HEK293 (cell line): ENCODE measurements around the gene B4GALNT3.

Source experiments
- CTCF ChIA-PET: fragments of 350-600 bp; formaldehyde crosslinking; extraction: SDS; loops from one replicate; lab custom pipeline; 2021; ENCODE audit warnings: antibody characterized with exemption; lab: Yijun Ruan, JAX
- POLR2A ChIA-PET: fragments of 300-600 bp; formaldehyde crosslinking; extraction: SDS; loops from one replicate; lab custom pipeline; 2020; ENCODE audit warnings: antibody characterized with exemption, inconsistent platforms; lab: Yijun Ruan, JAX
- H3K27ac ChIP-seq: fragments of 200-500 bp; sonication (Bioruptor generic); 2 replicates; pipeline ENCODE4 v1.5.1; 2014; ENCODE audit warnings: low read depth, low read length, control low read depth, inconsistent platforms; ENCODE audit errors: extremely low read depth
- H3K36me3 ChIP-seq, 2 experiments: fragments of 200-500 bp in 1 of 2; sonication (Bioruptor generic) in 1 of 2; 1 replicate in 1 of 2; 2 replicates in 1 of 2; pipeline ENCODE4 v1.5.1; 2014 to 2017; ENCODE audit warnings: inconsistent platforms in 2 of 2, low read length in 2 of 2; ENCODE audit not compliant: control insufficient read depth in 2 of 2, insufficient read depth in 1 of 2
- H3K4me1 ChIP-seq: fragments of 200-500 bp; sonication (Bioruptor generic); 2 replicates; pipeline ENCODE4 v1.5.1; 2014; ENCODE audit warnings: mild to moderate bottlenecking, low read length, inconsistent platforms; ENCODE audit not compliant: control insufficient read depth, insufficient read depth
- H3K4me3 ChIP-seq: 2 replicates; pipeline ENCODE4 v1.5.1; 2011; ENCODE audit warnings: low read depth, mild to moderate bottlenecking, control low read depth, low read length, moderate library complexity
- H3K9me3 ChIP-seq: fragments of 200-500 bp; sonication (Bioruptor generic); 2 replicates; pipeline ENCODE4 v1.5.1; 2014; ENCODE audit warnings: low read depth, low read length, inconsistent platforms; ENCODE audit not compliant: control insufficient read depth, insufficient read depth
- GLI2 ChIP-seq: fragments of 450-650 bp; formaldehyde crosslinking; IDR thresholded peaks from 2 replicates; pipeline ENCODE4; 2017; ENCODE audit warnings: missing biosample characterization, missing genetic modification characterization, low read depth, borderline replicate concordance
- KLF1 ChIP-seq: fragments of 450-650 bp; formaldehyde crosslinking; IDR thresholded peaks from 2 replicates; pipeline ENCODE4 v1.5.1; 2016; ENCODE audit warnings: missing biosample characterization, missing genetic modification characterization
- KLF16 ChIP-seq: fragments of 450-650 bp; formaldehyde crosslinking; IDR thresholded peaks from 2 replicates; pipeline ENCODE4 v1.5.1; 2017; ENCODE audit warnings: missing biosample characterization, missing genetic modification characterization
- KLF7 ChIP-seq: fragments of 450-650 bp; formaldehyde crosslinking; IDR thresholded peaks from 2 replicates; pipeline ENCODE4 v1.5.1; 2016; ENCODE audit warnings: missing biosample characterization, missing genetic modification characterization, borderline replicate concordance
- MZF1 ChIP-seq: fragments of 450-650 bp; formaldehyde crosslinking; IDR thresholded peaks from 2 replicates; pipeline ENCODE4 v1.5.1; 2017; ENCODE audit warnings: missing biosample characterization, missing genetic modification characterization, borderline replicate concordance
- ZBTB48 ChIP-seq: fragments of 450-650 bp; formaldehyde crosslinking; IDR thresholded peaks from 2 replicates; pipeline ENCODE4 v1.5.1; 2016; ENCODE audit warnings: missing biosample characterization, missing genetic modification characterization
- ZNF121 ChIP-seq: fragments of 450-650 bp; formaldehyde crosslinking; IDR thresholded peaks from 2 replicates; pipeline ENCODE4 v1.5.1; 2016; ENCODE audit warnings: missing biosample characterization, missing genetic modification characterization
- ZNF148 ChIP-seq: fragments of 450-650 bp; formaldehyde crosslinking; IDR thresholded peaks from 2 replicates; pipeline ENCODE4 v1.5.0; 2017; ENCODE audit warnings: missing biosample characterization, missing genetic modification characterization, borderline replicate concordance
- ZNF24 ChIP-seq: fragments of 450-650 bp; formaldehyde crosslinking; IDR thresholded peaks from 2 replicates; pipeline ENCODE4 v1.5.1; 2016; ENCODE audit warnings: missing biosample characterization, missing genetic modification characterization
- ZNF292 ChIP-seq: fragments of 450-650 bp; formaldehyde crosslinking; IDR thresholded peaks from 2 replicates; pipeline ENCODE4 v1.5.1; 2016; ENCODE audit warnings: low read depth, missing biosample characterization, missing genetic modification characterization, borderline replicate concordance
- ZNF37A ChIP-seq: fragments of 450-650 bp; IDR thresholded peaks from 2 replicates; pipeline ENCODE4 v1.5.1; 2018; ENCODE audit warnings: missing biosample characterization, missing genetic modification characterization
- ZNF423 ChIP-seq: fragments of 450-650 bp; formaldehyde crosslinking; IDR thresholded peaks from 2 replicates; pipeline ENCODE4 v1.5.1; 2016; ENCODE audit warnings: missing biosample characterization, missing genetic modification characterization
- ZNF48 ChIP-seq: fragments of 450-650 bp; formaldehyde crosslinking; IDR thresholded peaks from 2 replicates; pipeline ENCODE4 v1.5.1; 2016; ENCODE audit warnings: missing biosample characterization, missing genetic modification characterization
- ZNF585B ChIP-seq: fragments of 450-650 bp; formaldehyde crosslinking; IDR thresholded peaks from 2 replicates; pipeline ENCODE4 v1.5.1; 2016; ENCODE audit warnings: missing biosample characterization, missing genetic modification characterization
- ZNF610 ChIP-seq: fragments of 450-650 bp; formaldehyde crosslinking; IDR thresholded peaks from 2 replicates; pipeline ENCODE4 v1.5.1; 2016; ENCODE audit warnings: missing biosample characterization, missing genetic modification characterization, borderline replicate concordance
- ZNF664 ChIP-seq: fragments of 450-650 bp; formaldehyde crosslinking; IDR thresholded peaks from 2 replicates; pipeline ENCODE4 v1.5.1; 2016; ENCODE audit warnings: missing biosample characterization, missing genetic modification characterization
- ZNF785 ChIP-seq: fragments of 450-650 bp; formaldehyde crosslinking; IDR thresholded peaks from 2 replicates; pipeline ENCODE4 v1.5.1; 2016; ENCODE audit warnings: missing biosample characterization, missing genetic modification characterization
- ZNF830 ChIP-seq: fragments of 450-650 bp; IDR thresholded peaks from 2 replicates; pipeline ENCODE4 v1.5.0; 2018; ENCODE audit warnings: missing biosample characterization, missing genetic modification characterization, low read depth, mild to moderate bottlenecking, moderate library complexity
- ZNF837 ChIP-seq: fragments of 450-650 bp; formaldehyde crosslinking; IDR thresholded peaks from 2 replicates; pipeline ENCODE4 v1.5.1; 2016; ENCODE audit warnings: missing biosample characterization, missing genetic modification characterization
- TF ChIP-seq, protein P1 (sequence below): fragments of 450-650 bp; formaldehyde crosslinking; IDR thresholded peaks from 2 replicates; pipeline ENCODE4 v1.5.1; 2017; ENCODE audit warnings: missing biosample characterization, missing genetic modification characterization

Gene B4GALNT3

DNA sequence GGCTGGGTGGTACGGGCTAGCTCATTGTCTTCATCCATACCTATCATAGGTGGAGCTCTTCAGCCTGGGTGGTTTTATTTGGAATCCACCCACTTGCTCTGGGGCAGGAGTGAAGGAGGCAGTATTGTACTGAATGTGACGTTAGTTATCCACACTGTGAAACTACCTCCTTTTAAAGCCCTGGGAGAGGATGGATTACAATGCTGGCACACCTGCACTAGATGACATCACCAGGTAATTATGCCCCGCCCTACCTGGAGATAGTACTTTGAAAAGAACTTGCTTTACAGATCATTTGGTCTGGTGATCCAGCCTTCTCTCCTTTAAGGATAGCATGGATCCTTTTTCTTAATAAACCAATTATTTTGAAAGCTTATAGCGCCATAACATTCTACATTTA is 78.0 kb downstream of the B4GALNT3 start:
- Histone ChIP-seq H3K4me3 (no peak overlapping the region), H3K27ac (no peak overlapping the region), H3K36me3 (no peaks in the 10 kb centered on the region), H3K4me1 (no peaks in the 10 kb centered on the region; the same call in 1 of the 2 replicates), H3K9me3 (no peaks in the 10 kb centered on the region)
- TF ChIP-seq ZNF610, result no peak
- TF ChIP-seq MZF1 (tag by site-specific recombination), result no peak
- peak; percentile 66 for TF ChIP-seq KLF1
- no peak for TF ChIP-seq ZNF785 (tag by site-specific recombination)
- POLR2A ChIA-PET, result no interaction called here
- CTCF ChIA-PET, result interaction anchor here (0.7 to 5.8 kb wide), 10 partner anchors 9 to 904 kb away, joined by 3 to 30 read pairs (median 4); no protein-coding TSS in a partner anchor

- CTCF ChIA-PET, result interaction anchor here (0.6 to 1.5 kb wide), 7 partner anchors 8 to 89 kb away, joined by 3 to 7 read pairs (median 4); no protein-coding TSS in a partner anchor
- H3K4me3 ChIP-seq, result no peak overlapping the region
- POLR2A ChIA-PET, result interaction anchor here (0.7 kb wide), 1 partner anchor 76 kb away, joined by 5 read pairs; no protein-coding TSS in a partner anchor
- H3K27ac ChIP-seq, result 0 out of 2 replicates have a peak overlapping the region, but pooled peaks have one; percentile 16
- no peaks in the 10 kb centered on the region; the same call in 1 of the 2 replicates for H3K4me1 ChIP-seq
- no peak for TF ChIP-seq KLF7
- no peak for TF ChIP-seq GLI2 (tag by site-specific recombination)
- no peak for TF ChIP-seq ZNF830
- TF ChIP-seq MZF1 (tag by site-specific recombination), result peak; percentile 85; the same call in 1 of the 2 replicates
- TF ChIP-seq ZBTB48 (tag by site-specific recombination), result 0 out of 2 replicates have a peak, but pooled peaks have one; percentile 12
- peak; percentile 98 for TF ChIP-seq ZNF664
- TF ChIP-seq ZNF24, result no peak
- no peaks in the 10 kb centered on the region for H3K36me3 ChIP-seq
- no peaks in the 10 kb centered on the region for H3K9me3 ChIP-seq
Measured at GRCh38 chr12:538731-539539, 79.2 kb downstream of the B4GALNT3 start.

- Histone ChIP-seq H3K36me3 (no peaks in the 10 kb centered on the region), H3K27ac (no peak overlapping the region), H3K9me3 (no peaks in the 10 kb centered on the region)
- CTCF ChIA-PET, result interaction anchor here (0.6 kb wide), 1 partner anchor 67 kb away, joined by 3 read pairs; no protein-coding TSS in a partner anchor
- no peak for TF ChIP-seq KLF16 (tag by site-specific recombination)
- peak; percentile 79; the same call in 1 of the 2 replicates for TF ChIP-seq ZNF121 (tag by site-specific recombination)
- TF ChIP-seq, all 188 proteins: peak for 1
- H3K4me1 ChIP-seq, result no peaks in the 10 kb centered on the region; the same call in 1 of the 2 replicates
- H3K4me3 ChIP-seq, result no peak overlapping the region
- POLR2A ChIA-PET, result no interaction called here
Measured at GRCh38 chr12:539540-540310, 80.0 kb downstream of the B4GALNT3 start.

- Histone ChIP-seq H3K4me1 (no peaks in the 10 kb centered on the region; the same call in 1 of the 2 replicates), H3K27ac (no peak overlapping the region), H3K4me3 (no peak overlapping the region), H3K36me3 (no peaks in the 10 kb centered on the region), H3K9me3 (no peaks in the 10 kb centered on the region)
- POLR2A ChIA-PET, result no interaction called here
- CTCF ChIA-PET, result interaction anchor here (0.6 to 1.2 kb wide), 4 partner anchors 33 to 163 kb away, joined by 3 to 6 read pairs (median 4); no protein-coding TSS in a partner anchor
- TF ChIP-seq ZNF837 (tag by site-specific recombination), result no peak
- TF ChIP-seq ZNF292 (tag by site-specific recombination), result no peak
- TF ChIP-seq ZNF585B (tag by site-specific recombination), result no peak
- TF ChIP-seq ZNF148 (tag by site-specific recombination), result no peak
- TF ChIP-seq ZNF423 (tag by site-specific recombination), result no peak
- TF ChIP-seq, protein P1, sequence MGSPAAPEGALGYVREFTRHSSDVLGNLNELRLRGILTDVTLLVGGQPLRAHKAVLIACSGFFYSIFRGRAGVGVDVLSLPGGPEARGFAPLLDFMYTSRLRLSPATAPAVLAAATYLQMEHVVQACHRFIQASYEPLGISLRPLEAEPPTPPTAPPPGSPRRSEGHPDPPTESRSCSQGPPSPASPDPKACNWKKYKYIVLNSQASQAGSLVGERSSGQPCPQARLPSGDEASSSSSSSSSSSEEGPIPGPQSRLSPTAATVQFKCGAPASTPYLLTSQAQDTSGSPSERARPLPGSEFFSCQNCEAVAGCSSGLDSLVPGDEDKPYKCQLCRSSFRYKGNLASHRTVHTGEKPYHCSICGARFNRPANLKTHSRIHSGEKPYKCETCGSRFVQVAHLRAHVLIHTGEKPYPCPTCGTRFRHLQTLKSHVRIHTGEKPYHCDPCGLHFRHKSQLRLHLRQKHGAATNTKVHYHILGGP (tag by site-specific recombination), result no peak
- no peak for TF ChIP-seq ZNF37A (tag by site-specific recombination)
- TF ChIP-seq ZNF48 (tag by site-specific recombination), result no peak
Measured at GRCh38 chr12:541676-542324, 82.1 kb downstream of the B4GALNT3 start.
